ENCODE data around the gene ID3.
A peak's percentile ranks its signal among the peaks of the same experiment; 100 is the strongest.
"Not testable (repeated sequence)": the region's sequence is repeated elsewhere in the genome, so short reads cannot be mapped to it uniquely, and the experiment has no call there.

ID3 gene

GRCh38 chr1:23546897-23547584 is 12.3 kb downstream of the ID3 start:
- DNase-seq: no peak

GRCh38 chr1:23545851-23546250 is 13.4 kb downstream of the ID3 start:
- DNase-seq: no peak

GRCh38 chr1:23544444-23545389 is 14.6 kb downstream of the ID3 start:
- DNase-seq: peak; percentile 31 to 32

GRCh38 chr1:23543707-23544443 is 15.4 kb downstream of the ID3 start:
- DNase-seq: no peak

GRCh38 chr1:23542940-23543339 is 16.4 kb downstream of the ID3 start:
- not testable (repeated sequence) for DNase-seq

- DNase-seq: peak; percentile 73 to 93
These were observed 19.5 kb downstream of the ID3 start for GRCh38 chr1:23539698-23540266.

- DNase-seq: no peak
These were observed 21.9 kb downstream of the ID3 start for GRCh38 chr1:23537296-23537973.

- peak in 1 of 2 donors; percentile 66 for DNase-seq
These were observed 25.9 kb downstream of the ID3 start for GRCh38 chr1:23533246-23534023.

GRCh38 chr1:23531562-23532094 is 27.7 kb downstream of the ID3 start:
- DNase-seq: no peak

- DNase-seq: peak; percentile 60 to 76
These were observed 28.3 kb downstream of the ID3 start, which contains the start of gene E2F2 for GRCh38 chr1:23530747-23531561. TSS of gene E2F2 (minus strand) at chr1:23531233. CDS start at chr1:23530793, 440 bp downstream.

- DNase-seq: no peak
These were observed 29.1 kb downstream of the ID3 start for GRCh38 chr1:23530087-23530746.

- no peak for DNase-seq
These were observed 29.9 kb downstream of the ID3 start for GRCh38 chr1:23529146-23530086.

GRCh38 chr1:23528250-23528978 is 30.9 kb downstream of the ID3 start:
- DNase-seq: peak; percentile 74 to 89

GRCh38 chr1:23527900-23528249 is 31.4 kb downstream of the ID3 start:
- DNase-seq: no peak

- DNase-seq: no peak
These were observed 31.9 kb downstream of the ID3 start for GRCh38 chr1:23527366-23527765.

- no peak for DNase-seq
These were observed 32.8 kb downstream of the ID3 start for GRCh38 chr1:23526329-23527041.

All from bone marrow (tissue), 2 donors.